ENCODE data around the gene OR52A1. TPM values are rescaled to one million over a fixed set of nuclear protein-coding genes. Genes with fewer than 3 reads are reported as not detected.

OR52A1 gene
- not detected for total RNA-seq
- not detected for polyA plus RNA-seq
- long read RNA-seq, donor 1: 0 reads
- long read RNA-seq, donor 2: 0 reads
- long read RNA-seq, donor 3: 0 reads
- long read RNA-seq, donor 4: 0 reads

DNA sequence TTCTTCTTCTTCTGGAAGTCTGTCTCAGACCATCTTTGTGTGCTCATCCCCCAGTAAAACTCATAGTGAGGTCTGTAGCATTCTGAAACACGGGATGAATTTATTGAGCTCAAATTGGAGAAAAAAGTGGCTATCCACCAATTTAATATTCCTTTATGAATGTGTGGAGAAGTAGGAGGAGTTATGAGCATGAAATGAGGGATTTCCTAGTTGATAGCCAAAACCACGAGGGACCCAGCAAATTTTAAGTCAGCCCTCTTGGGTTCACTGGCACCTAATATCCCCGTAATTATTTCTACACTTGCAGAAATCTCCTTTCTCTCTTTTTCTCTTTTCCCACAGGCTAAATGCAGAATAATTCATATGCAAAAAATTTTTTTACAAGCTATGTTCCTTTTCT is at the start of gene OR52A1:
OR52A1 (minus strand) TSS at position 101 of the 400 bp plus-strand sequence. CDS start 2,388 bp downstream, outside the sequence.
- Histone ChIP-seq H3K9me3 (ENCODE audit: control insufficient read depth, low read length) (no peaks in the 10 kb centered on the region), H3K4me3 (ENCODE audit: low read length) (no peak within 1 kb of the TSS), H3K4me1 (ENCODE audit: control insufficient read depth, insufficient read depth, low read length) (no peaks in the 10 kb centered on the region), H3K27ac (ENCODE audit: low read length) (no peak within 1 kb of the TSS), H3K27me3 (ENCODE audit: control insufficient read depth, insufficient read depth) (no peaks in the 10 kb centered on the region)
- intact Hi-C loops (cut with DNase I): no loop called here
- DNase-seq: no peak
- 67% methylated on average over 3 of the region's 3 CpGs for WGBS
- no peak for ATAC-seq

DNA sequence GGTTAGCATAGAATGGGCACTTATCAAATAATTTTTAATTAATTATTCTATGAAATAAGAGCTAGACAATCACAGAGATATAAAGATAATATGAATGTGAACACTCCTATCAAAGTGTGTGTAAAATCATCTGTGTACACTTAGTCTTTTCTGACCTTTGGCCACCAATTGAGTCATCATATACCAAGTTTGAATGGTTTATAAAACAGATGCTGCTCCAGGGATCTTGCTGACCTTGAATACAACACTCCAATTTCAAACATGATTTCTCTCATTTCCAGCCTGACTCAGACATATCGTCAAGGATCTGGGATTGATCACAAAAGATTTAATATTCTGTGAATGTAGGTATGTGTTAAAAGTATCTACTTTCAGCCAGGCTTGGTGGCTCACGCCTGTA is 48.8 kb upstream of the OR52A1 start:
- ATAC-seq: no peak
- no peaks in the 10 kb centered on the region for H3K9me3 ChIP-seq (ENCODE audit: control insufficient read depth, low read length)
- DNase-seq: no peak
- no peaks in the 10 kb centered on the region for H3K4me1 ChIP-seq (ENCODE audit: control insufficient read depth, insufficient read depth, low read length)
- no peaks in the 10 kb centered on the region for H3K27me3 ChIP-seq (ENCODE audit: control insufficient read depth, insufficient read depth)
- WGBS: 73% methylated on average over 2 of the region's 2 CpGs
- no peak overlapping the region for H3K4me3 ChIP-seq (ENCODE audit: low read length)
- intact Hi-C loops (cut with DNase I): no loop called here
- no peak overlapping the region for H3K27ac ChIP-seq (ENCODE audit: low read length)

DNA sequence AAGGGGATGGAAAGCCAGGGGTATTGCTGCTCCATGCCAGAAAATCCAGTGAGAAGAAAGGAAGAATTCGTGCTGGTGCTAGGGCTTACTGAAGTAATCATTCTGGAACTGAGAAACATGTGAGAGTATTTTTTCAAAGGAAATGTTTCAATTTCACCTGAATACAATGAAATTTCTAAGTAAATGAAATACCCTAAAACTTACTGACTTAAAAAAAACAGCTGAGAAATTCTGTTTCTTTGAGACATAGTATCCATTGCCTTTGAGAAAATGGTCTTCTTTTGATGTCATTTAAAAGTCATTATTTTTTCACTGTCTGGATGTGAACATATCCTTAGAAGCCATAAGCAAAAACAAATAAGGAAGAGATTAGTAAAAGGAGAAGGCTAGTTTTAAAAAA is 46.0 kb upstream of the OR52A1 start, which contains the start of gene OR51V1:
OR51V1 (minus strand) TSS at position 101 of the 400 bp plus-strand sequence; CDS start at position 101, 0 bp downstream.
- no peaks in the 10 kb centered on the region for H3K4me1 ChIP-seq (ENCODE audit: control insufficient read depth, insufficient read depth, low read length)
- WGBS: 68% methylated on average over 1 of the region's 1 CpG
- intact Hi-C loops (cut with DNase I): no loop called here
- no peaks in the 10 kb centered on the region for H3K9me3 ChIP-seq (ENCODE audit: control insufficient read depth, low read length)
- DNase-seq (no peak), ATAC-seq (no peak)
- H3K27me3 ChIP-seq (ENCODE audit: control insufficient read depth, insufficient read depth): no peaks in the 10 kb centered on the region
- no peak within 1 kb of the TSS for H3K27ac ChIP-seq (ENCODE audit: low read length)
- no peak within 1 kb of the TSS for H3K4me3 ChIP-seq (ENCODE audit: low read length)

GRCh38 chr11:5198285-5198684 is 43.7 kb upstream of the OR52A1 start:
- Histone ChIP-seq H3K4me3 (ENCODE audit: low read length) (no peak overlapping the region), H3K9me3 (ENCODE audit: control insufficient read depth, low read length) (no peaks in the 10 kb centered on the region), H3K4me1 (ENCODE audit: control insufficient read depth, insufficient read depth, low read length) (no peaks in the 10 kb centered on the region), H3K27ac (ENCODE audit: low read length) (no peak overlapping the region), H3K27me3 (ENCODE audit: control insufficient read depth, insufficient read depth) (no peaks in the 10 kb centered on the region)
- no peak for ATAC-seq
- DNase-seq: no peak
- intact Hi-C loops (cut with DNase I): no loop called here

DNA sequence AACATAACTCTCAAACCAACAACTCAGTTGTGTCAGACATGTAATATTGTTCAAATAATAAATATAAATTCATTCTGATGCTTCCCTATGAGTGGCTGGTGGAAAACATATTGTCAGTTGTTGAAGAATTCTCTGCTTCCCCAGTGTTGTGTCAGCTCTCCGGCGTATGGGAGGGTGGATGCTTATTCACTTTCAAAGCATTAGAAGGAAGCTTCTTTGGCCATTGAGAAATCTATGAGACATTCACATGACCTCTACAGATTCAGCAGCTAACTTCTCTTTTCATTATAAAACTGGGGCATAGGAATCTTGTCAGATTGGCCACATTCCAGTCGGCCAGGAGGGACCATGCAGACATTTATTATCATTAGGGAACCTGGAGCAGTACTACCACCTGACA is 43.0 kb upstream of the OR52A1 start:
- Histone ChIP-seq H3K4me3 (ENCODE audit: low read length) (no peak overlapping the region), H3K27me3 (ENCODE audit: control insufficient read depth, insufficient read depth) (no peaks in the 10 kb centered on the region), H3K9me3 (ENCODE audit: control insufficient read depth, low read length) (no peaks in the 10 kb centered on the region), H3K4me1 (ENCODE audit: control insufficient read depth, insufficient read depth, low read length) (no peaks in the 10 kb centered on the region), H3K27ac (ENCODE audit: low read length) (no peak overlapping the region)
- 58% methylated on average over 3 of the region's 3 CpGs for WGBS
- DNase-seq (no peak), ATAC-seq (no peak)
- intact Hi-C loops (cut with DNase I): no loop called here

DNA sequence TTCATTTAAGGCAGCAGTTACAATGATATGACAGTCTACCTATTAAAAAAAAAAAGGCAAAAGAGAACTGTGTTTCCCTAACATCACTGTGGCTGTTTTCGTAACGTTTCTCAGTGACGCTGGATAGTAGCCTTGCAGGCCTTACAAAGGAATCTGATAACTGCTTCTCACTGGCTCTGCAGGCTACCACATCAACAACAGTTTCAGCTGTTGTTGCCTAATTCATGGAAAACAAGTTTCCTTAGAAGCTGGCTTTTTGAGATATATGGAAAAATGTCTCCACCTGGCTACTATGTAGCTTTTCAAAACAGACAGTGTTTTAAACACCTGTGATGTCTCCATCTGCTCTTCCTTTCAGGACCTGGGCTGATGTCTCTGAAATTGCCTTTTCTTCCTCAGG is 42.2 kb upstream of the OR52A1 start:
- no peaks in the 10 kb centered on the region for H3K9me3 ChIP-seq (ENCODE audit: control insufficient read depth, low read length)
- 59% methylated on average over 3 of the region's 3 CpGs for WGBS

DNA sequence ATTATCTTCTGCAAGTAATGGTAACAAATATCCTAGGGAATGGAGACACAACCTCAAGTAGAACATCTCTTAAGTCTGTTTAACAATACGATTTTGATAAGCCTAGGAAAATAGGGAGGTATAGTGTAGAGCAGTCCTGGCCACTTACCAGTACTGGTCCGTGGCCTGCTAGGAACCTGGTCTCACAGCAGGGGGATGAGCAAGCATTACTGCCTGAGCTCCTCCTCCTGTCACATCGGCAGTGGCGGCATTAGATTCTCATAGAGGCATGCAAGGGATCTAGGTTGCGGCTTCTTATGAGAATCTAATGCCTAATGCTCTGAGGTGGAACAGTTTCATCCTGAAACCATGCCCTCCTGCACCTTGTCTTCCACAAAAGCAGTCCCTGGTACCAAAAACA is 41.5 kb upstream of the OR52A1 start:
- H3K27ac ChIP-seq (ENCODE audit: low read length): no peak overlapping the region
- ATAC-seq: no peak
- no peaks in the 10 kb centered on the region for H3K4me1 ChIP-seq (ENCODE audit: control insufficient read depth, insufficient read depth, low read length)
- no peaks in the 10 kb centered on the region for H3K9me3 ChIP-seq (ENCODE audit: control insufficient read depth, low read length)
- no peak overlapping the region for H3K4me3 ChIP-seq (ENCODE audit: low read length)
- WGBS: 69% methylated on average over 5 of the region's 5 CpGs
- no peaks in the 10 kb centered on the region for H3K27me3 ChIP-seq (ENCODE audit: control insufficient read depth, insufficient read depth)
- intact Hi-C loops (cut with DNase I): no loop called here
- DNase-seq: no peak

More for the DNA sequence above, 42.2 kb upstream of the OR52A1 start:
- no peaks in the 10 kb centered on the region for H3K4me1 ChIP-seq (ENCODE audit: control insufficient read depth, insufficient read depth, low read length)
- intact Hi-C loops (cut with DNase I): no loop called here
- H3K27me3 ChIP-seq (ENCODE audit: control insufficient read depth, insufficient read depth): no peaks in the 10 kb centered on the region
- ATAC-seq: no peak
- no peak for DNase-seq
- no peak overlapping the region for H3K27ac ChIP-seq (ENCODE audit: low read length)
- no peak overlapping the region for H3K4me3 ChIP-seq (ENCODE audit: low read length)

DNA sequence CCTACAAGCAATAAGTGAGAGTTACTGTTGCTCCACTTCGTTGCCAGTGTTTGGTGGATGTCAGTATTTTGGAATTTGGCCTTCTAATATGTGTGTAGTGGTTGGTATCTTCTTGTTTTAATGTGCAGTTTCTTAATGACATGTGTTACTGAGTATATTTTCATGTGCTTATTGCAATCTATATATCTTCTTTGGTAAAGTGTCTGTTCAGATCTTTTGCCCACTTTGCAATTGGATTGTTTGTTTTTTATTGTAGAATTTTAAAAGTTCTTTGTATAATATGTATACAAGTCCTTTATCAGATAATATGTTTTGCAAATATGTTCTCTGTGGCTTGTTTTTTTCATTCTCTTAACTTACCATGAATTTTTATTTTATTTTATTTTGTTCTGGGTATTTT is 38.2 kb upstream of the OR52A1 start:
- H3K27me3 ChIP-seq (ENCODE audit: control insufficient read depth, insufficient read depth): no peaks in the 10 kb centered on the region
- H3K9me3 ChIP-seq (ENCODE audit: control insufficient read depth, low read length): no peaks in the 10 kb centered on the region
- DNase-seq (no peak), ATAC-seq (no peak)
- H3K4me3 ChIP-seq (ENCODE audit: low read length): no peak overlapping the region
- H3K4me1 ChIP-seq (ENCODE audit: control insufficient read depth, insufficient read depth, low read length): no peaks in the 10 kb centered on the region
- H3K27ac ChIP-seq (ENCODE audit: low read length): no peak overlapping the region
- 0% methylated on average over 1 of the region's 1 CpG for WGBS
- intact Hi-C loops (cut with DNase I): no loop called here

GRCh38 chr11:5188201-5188600 is 33.6 kb upstream of the OR52A1 start:
- Histone ChIP-seq H3K9me3 (ENCODE audit: control insufficient read depth, low read length) (no peaks in the 10 kb centered on the region), H3K27ac (ENCODE audit: low read length) (no peak overlapping the region), H3K4me1 (ENCODE audit: control insufficient read depth, insufficient read depth, low read length) (no peaks in the 10 kb centered on the region), H3K27me3 (ENCODE audit: control insufficient read depth, insufficient read depth) (no peaks in the 10 kb centered on the region), H3K4me3 (ENCODE audit: low read length) (no peak overlapping the region)
- DNase-seq (no peak), ATAC-seq (no peak)
- 76% methylated on average over 2 of the region's 2 CpGs for WGBS
- intact Hi-C loops (cut with DNase I): no loop called here

GRCh38 chr11:5178046-5178837 is 23.7 kb upstream of the OR52A1 start:
- WGBS: 80% methylated on average over 10 of the region's 10 CpGs
- intact Hi-C loops (cut with DNase I): no loop called here
- Histone ChIP-seq H3K4me3 (ENCODE audit: low read length) (no peak overlapping the region), H3K9me3 (ENCODE audit: control insufficient read depth, low read length) (no peaks in the 10 kb centered on the region), H3K27ac (ENCODE audit: low read length) (no peak overlapping the region), H3K4me1 (ENCODE audit: control insufficient read depth, insufficient read depth, low read length) (no peaks in the 10 kb centered on the region), H3K27me3 (ENCODE audit: control insufficient read depth, insufficient read depth) (no peaks in the 10 kb centered on the region)
- no peak for DNase-seq
- ATAC-seq: no peak

DNA sequence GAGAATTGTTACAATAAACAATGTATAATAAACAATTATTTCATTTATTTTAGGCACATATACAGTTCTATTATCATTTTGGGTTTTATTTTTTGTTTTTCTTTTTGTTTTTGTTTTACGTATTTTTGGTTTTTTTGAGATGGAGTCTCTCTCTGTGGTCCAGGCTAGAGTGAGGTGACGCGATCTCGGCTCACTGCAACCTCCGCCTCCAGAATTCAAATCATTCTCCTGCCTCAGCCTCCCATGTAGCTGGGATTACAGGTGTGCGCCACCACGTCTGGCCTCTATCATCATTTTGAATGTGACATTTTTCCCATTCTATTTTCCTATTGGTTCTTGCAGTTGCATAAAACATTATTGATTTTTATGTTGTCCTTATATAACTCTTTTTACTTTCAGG is 20.4 kb upstream of the OR52A1 start:
- H3K4me1 ChIP-seq (ENCODE audit: control insufficient read depth, insufficient read depth, low read length): no peaks in the 10 kb centered on the region
- WGBS: 90% methylated on average over 7 of the region's 7 CpGs
- H3K27ac ChIP-seq (ENCODE audit: low read length): no peak overlapping the region
- H3K9me3 ChIP-seq (ENCODE audit: control insufficient read depth, low read length): no peaks in the 10 kb centered on the region
- DNase-seq (no peak), ATAC-seq (no peak)
- intact Hi-C loops (cut with DNase I): no loop called here
- H3K4me3 ChIP-seq (ENCODE audit: low read length): no peak overlapping the region
- H3K27me3 ChIP-seq (ENCODE audit: control insufficient read depth, insufficient read depth): no peaks in the 10 kb centered on the region

Data from right cardiac atrium (tissue), 5 donors.